B cell (primary cell): Measurements from ENCODE around the gene PPP2R3A.

ENCODE experiments used
- EZH2 ChIP-seq: IDR thresholded peaks from 2 replicates; pipeline ENCODE4 v1.6.1; 2012; ENCODE audit warnings: borderline replicate concordance, low read depth, mild to moderate bottlenecking, moderate library complexity, low read length; ENCODE audit not compliant: insufficient read depth, poor library complexity, severe bottlenecking
- TF ChIP-seq, protein P1 (sequence below): fragments of 200-600 bp; IDR thresholded peaks from one replicate; pipeline ENCODE4 v1.8.0; 2022; ENCODE audit warnings: antibody characterized with exemption, mild to moderate bottlenecking

DNA sequence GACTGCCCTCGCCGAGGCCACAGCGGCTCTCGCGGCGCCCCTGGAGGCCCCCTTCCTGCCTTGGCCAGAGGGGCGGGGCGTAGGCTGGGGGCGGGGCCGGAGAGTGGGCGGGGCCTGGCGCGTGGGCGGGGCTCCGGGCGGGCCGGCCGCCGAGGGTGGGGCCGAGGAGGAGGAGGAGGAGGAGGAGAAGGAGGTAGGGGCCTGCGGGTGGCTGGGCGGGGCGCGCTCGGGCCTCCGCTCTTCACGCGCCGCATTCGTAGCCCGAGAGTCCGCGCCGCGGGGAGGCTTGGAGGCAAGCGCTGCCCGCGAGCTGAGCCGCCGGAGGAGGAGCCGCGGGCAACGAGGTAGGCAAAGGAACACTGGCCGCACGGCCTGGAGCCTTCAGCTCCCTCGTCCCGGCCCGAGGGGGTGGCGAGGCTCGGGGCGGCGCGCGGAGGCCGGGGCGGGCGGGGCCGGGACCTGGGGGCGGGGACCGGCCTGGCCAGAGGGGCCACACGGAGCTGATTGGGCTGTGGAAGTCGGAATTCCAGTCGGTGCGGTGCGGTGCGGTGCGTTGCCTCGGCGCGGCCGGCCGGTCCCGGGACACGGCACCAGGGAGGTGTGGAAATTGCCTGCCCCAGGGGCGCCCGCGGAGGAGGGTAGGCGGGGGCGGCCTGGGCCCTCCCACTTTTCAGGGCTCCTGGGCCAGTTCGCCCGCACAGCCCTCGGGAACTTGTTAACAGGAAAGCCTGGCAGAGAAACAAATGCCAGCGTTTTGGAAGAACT, at the start of gene PPP2R3A:
- TF ChIP-seq, protein P1, sequence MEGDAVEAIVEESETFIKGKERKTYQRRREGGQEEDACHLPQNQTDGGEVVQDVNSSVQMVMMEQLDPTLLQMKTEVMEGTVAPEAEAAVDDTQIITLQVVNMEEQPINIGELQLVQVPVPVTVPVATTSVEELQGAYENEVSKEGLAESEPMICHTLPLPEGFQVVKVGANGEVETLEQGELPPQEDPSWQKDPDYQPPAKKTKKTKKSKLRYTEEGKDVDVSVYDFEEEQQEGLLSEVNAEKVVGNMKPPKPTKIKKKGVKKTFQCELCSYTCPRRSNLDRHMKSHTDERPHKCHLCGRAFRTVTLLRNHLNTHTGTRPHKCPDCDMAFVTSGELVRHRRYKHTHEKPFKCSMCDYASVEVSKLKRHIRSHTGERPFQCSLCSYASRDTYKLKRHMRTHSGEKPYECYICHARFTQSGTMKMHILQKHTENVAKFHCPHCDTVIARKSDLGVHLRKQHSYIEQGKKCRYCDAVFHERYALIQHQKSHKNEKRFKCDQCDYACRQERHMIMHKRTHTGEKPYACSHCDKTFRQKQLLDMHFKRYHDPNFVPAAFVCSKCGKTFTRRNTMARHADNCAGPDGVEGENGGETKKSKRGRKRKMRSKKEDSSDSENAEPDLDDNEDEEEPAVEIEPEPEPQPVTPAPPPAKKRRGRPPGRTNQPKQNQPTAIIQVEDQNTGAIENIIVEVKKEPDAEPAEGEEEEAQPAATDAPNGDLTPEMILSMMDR, result no peak
- TF ChIP-seq EZH2, result no peak
